HepG2 (cell line): ENCODE data around the gene ZMIZ1. TPM values are rescaled to one million over a fixed set of nuclear protein-coding genes. Genes with fewer than 3 reads are reported as not detected.

Source experiments
- ATAC-seq: fragments of 200-7000 bp; cut with Tn5 transposase; 3 replicates; pipeline ENCODE4 v1.9.1; 2020; ENCODE audit warnings: mild to moderate bottlenecking, moderate library complexity
- BruUV-seq: library from RNA; stranded (reverse); fragments of 400-500 nt; replicated peaks from 2 replicates; lab custom pipeline; 2021; lab: Mats Ljungman, UMichigan
- CTCF ChIA-PET: fragments of 300-600 bp; formaldehyde crosslinking; extraction: SDS; loops from one replicate; lab custom pipeline; 2021; ENCODE audit warnings: low total read pairs, inconsistent platforms, low intra/inter-chr PET ratio; lab: Yijun Ruan, JAX
- POLR2A ChIA-PET: fragments of 350-600 bp; sonication (Branson Sonifier 250); formaldehyde crosslinking; loops from one replicate; lab custom pipeline; 2020; ENCODE audit warnings: antibody characterized with exemption, inconsistent platforms; lab: Yijun Ruan, JAX
- DNase-seq: peaks from one replicate; pipeline ENCODE4 v3.0.0-alpha.2; 2015; ENCODE audit warnings: low spot score
- FAIRE-seq: peaks from 3 replicates; lab custom pipeline; 2011; peaks lifted over from hg19 to GRCh38; lab: Jason Lieb, UNC
- H2AFZ ChIP-seq: one replicate; pipeline ENCODE4 v1.6.1; 2011; ENCODE audit warnings: low read length, inconsistent platforms
- H3K27ac ChIP-seq: fragments of 300-600 bp; 3 replicates; pipeline ENCODE4 v1.8.0; 2011; ENCODE audit warnings: mixed run types, mild to moderate bottlenecking, mixed read lengths, low read length, inconsistent platforms; ENCODE audit not compliant: insufficient read depth; ENCODE audit errors: extremely low read length
- H3K27me3 ChIP-seq, 2 experiments: fragments of 200-600 bp in 1 of 2; 2 replicates in 1 of 2; 3 replicates in 1 of 2; pipeline versions ENCODE4 v1.6.0 to v1.8.0; 2011; ENCODE audit warnings: low read length in 2 of 2, mild to moderate bottlenecking in 2 of 2, moderate library complexity in 2 of 2, inconsistent platforms in 1 of 2; ENCODE audit not compliant: insufficient read depth in 2 of 2, control insufficient read depth in 1 of 2
- H3K36me3 ChIP-seq, 2 experiments: fragments of 200-600 bp in 1 of 2; replicated peaks in 1 of 2; 2 replicates in 1 of 2; 3 replicates in 1 of 2; pipeline versions ENCODE4 v1.5.1 to v1.8.0; 2011; ENCODE audit warnings: low read length in 2 of 2, inconsistent platforms in 1 of 2; ENCODE audit not compliant: insufficient read depth in 2 of 2, control insufficient read depth in 1 of 2
- H3K4me1 ChIP-seq: 2 replicates; pipeline ENCODE4 v1.5.1; 2012; ENCODE audit warnings: low read length, inconsistent platforms; ENCODE audit not compliant: insufficient read depth
- H3K4me2 ChIP-seq: 2 replicates; pipeline ENCODE4 v1.6.0; 2011; ENCODE audit warnings: low read depth, low read length, inconsistent platforms
- H3K4me3 ChIP-seq, 3 experiments: fragments of 200-600 bp in 1 of 3; sonication (generic), shearing (Covaris generic) in 1 of 3; replicated peaks in 1 of 3; 2 replicates each; pipeline ENCODE4 v1.5.1; 2011 to 2016; ENCODE audit warnings: low read length in 3 of 3, inconsistent platforms in 2 of 3, low read depth in 2 of 3, mild to moderate bottlenecking in 2 of 3, control low read depth in 1 of 3, mixed read lengths in 1 of 3; ENCODE audit not compliant: insufficient read depth in 1 of 3
- H3K79me2 ChIP-seq: one replicate; pipeline ENCODE4 v1.6.1; 2011; ENCODE audit warnings: low read length, inconsistent platforms; ENCODE audit not compliant: insufficient read depth
- H3K9ac ChIP-seq: 2 replicates; pipeline ENCODE4 v1.6.0; 2011; ENCODE audit warnings: mild to moderate bottlenecking, low read depth, low read length, inconsistent platforms; ENCODE audit not compliant: insufficient read depth
- H3K9me3 ChIP-seq: 2 replicates; pipeline ENCODE4 v1.5.1; 2012; ENCODE audit warnings: mild to moderate bottlenecking, low read length
- H4K20me1 ChIP-seq: 2 replicates; pipeline ENCODE4 v1.6.0; 2011; ENCODE audit warnings: inconsistent platforms, mild to moderate bottlenecking, low read length, moderate library complexity; ENCODE audit not compliant: insufficient read depth
- POLR2A ChIP-seq, 2 experiments: IDR thresholded peaks; 2 replicates each; pipeline ENCODE4 v1.6.1; 2011; ENCODE audit warnings: low read depth in 2 of 2, low read length in 2 of 2, mild to moderate bottlenecking in 1 of 2, moderate library complexity in 1 of 2; ENCODE audit not compliant: insufficient read depth in 1 of 2
- ZNF343 ChIP-seq: sonication (generic); formaldehyde crosslinking; IDR thresholded peaks from 2 replicates; pipeline ENCODE4 v1.4.0; 2020; ENCODE audit warnings: mild to moderate bottlenecking, missing genetic modification reagents
- ZNF768 ChIP-seq: sonication (generic); formaldehyde crosslinking; IDR thresholded peaks from 2 replicates; pipeline ENCODE4 v1.4.0; 2020; ENCODE audit warnings: missing genetic modification reagents
- WGBS: methylation state at CpG from one replicate; pipeline ENCODE4 v1.1.6; 2017; ENCODE audit warnings: low lambda C conversion rate; 5-methylcytosine and 5-hydroxymethylcytosine counted together
- in situ Hi-C: cut with HindIII; loops from 2 replicates; pipeline ENCODE4 v1.10.0; 2017; ENCODE audit warnings: low pct_unique_long_range_greater_than_20kb; ENCODE audit not compliant: extremely low pct_ligation_motif_present
- intact Hi-C: fragments of 100-400 bp; cut with micrococcal nuclease; formaldehyde crosslinking; loops from one replicate; pipeline ENCODE4 v1.10.0; 2022; ENCODE audit not compliant: unreplicated experiment
- polyA plus RNA-seq, 8 experiments: library from polyadenylated mRNA; depleted of rRNA in 3 of 8; stranded (reverse) in 7 of 8; unstranded in 1 of 8; fragments of >200 nt; fragmentation: Illumina TruSeq in 4 of 8; extraction: Trizol in 4 of 8; gene quantifications; 2 replicates each; pipeline versions ENCODE4 v1.2.1 to v1.2.3, GENCODE V29; 2011 to 2016; ENCODE audit warnings: low read depth in 4 of 8, missing spikeins in 1 of 8, mixed read lengths in 1 of 8; ENCODE audit not compliant: insufficient read depth in 1 of 8
- total RNA-seq, 5 experiments: library from RNA; depleted of rRNA; stranded (reverse); fragments of >200 nt; fragmentation: Illumina TruSeq; extraction: Trizol; gene quantifications; 2 replicates each; pipeline ENCODE4 v1.2.3, GENCODE V29; 2016; ENCODE audit warnings: low read depth in 1 of 5
- TF ChIP-seq, protein P1 (sequence below): sonication (generic); formaldehyde crosslinking; IDR thresholded peaks from 2 replicates; pipeline ENCODE4 v1.5.1; 2020; ENCODE audit warnings: mild to moderate bottlenecking, missing genetic modification reagents, moderate library complexity
- TF ChIP-seq, protein P2 (sequence below): sonication (generic); formaldehyde crosslinking; IDR thresholded peaks from 2 replicates; pipeline ENCODE4 v1.9.0; 2021; ENCODE audit warnings: missing genetic modification reagents, mild to moderate bottlenecking, borderline replicate concordance

Gene ZMIZ1
- total and polyA plus RNA-seq, 2 of the 13 experiments (the other 11 are each of a cell fraction or from before 2014, with no cell fraction given): 5.3 to 10.2 TPM

DNA sequence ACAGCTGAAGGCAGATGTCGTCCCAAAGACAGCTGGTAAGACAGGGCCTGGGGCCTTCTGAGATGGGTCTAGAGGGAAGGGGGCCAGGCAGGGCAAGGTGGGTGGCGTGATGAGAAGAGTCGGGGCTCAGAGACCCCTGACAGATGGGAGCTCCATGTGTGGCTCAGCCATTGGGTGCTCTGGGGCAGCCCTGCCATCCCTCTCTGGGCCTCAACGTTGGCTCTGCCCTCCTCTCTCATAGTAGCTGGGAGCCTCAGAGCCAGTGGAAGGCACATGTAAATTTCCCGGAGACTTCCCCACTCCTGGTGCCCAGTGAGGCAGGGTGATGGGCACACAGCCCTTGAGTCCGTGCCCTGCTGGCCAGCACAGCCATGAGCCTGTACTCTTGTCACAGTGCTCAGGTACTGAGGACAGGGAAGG is 280.3 kb downstream of the ZMIZ1 start:
- BruUV-seq: no TSS peak
- FAIRE-seq (no peak), DNase-seq (no peak), ATAC-seq (no peak)
- ChIA-PET POLR2A (interaction anchor here (5.9 to 7.8 kb wide), 2 partner anchors 9 to 13 kb away, joined by 45 to 134 read pairs; no protein-coding TSS in a partner anchor), CTCF (no interaction called here)
- no peaks in the 10 kb centered on the region for H3K27me3 ChIP-seq
- H3K27ac ChIP-seq: peak overlapping the region; percentile 93
- H4K20me1 ChIP-seq: peaks cover 50% of the 10 kb centered on the region
- H3K9ac ChIP-seq: peak overlapping the region; percentile 94
- H3K9me3 ChIP-seq: no peaks in the 10 kb centered on the region
- peak overlapping the region; percentile 96 for H3K4me2 ChIP-seq
- H2AFZ ChIP-seq: no peak overlapping the region
- intact Hi-C loops (loop anchor here (10.0 kb wide), 1 partner anchor 54 kb away; no protein-coding TSS in a partner anchor), in situ Hi-C loops (no loop called here)
- H3K36me3 ChIP-seq: peaks cover 34 to 53% of the 10 kb centered on the region in 2 experiments
- H3K79me2 ChIP-seq: peaks cover 36% of the 10 kb centered on the region
- peak overlapping the region; percentile 75 to 85 (median 78) for H3K4me3 ChIP-seq
- TF ChIP-seq POLR2A (IDR thresholded peaks at IDR 0.05; ENCODE audit: insufficient read depth in 1 of 2, low read depth in 2 of 2, low read length in 2 of 2) (0 out of 4 replicates have a peak, but pooled peaks of 1 of the 2 experiments have one; percentile 5), ZNF768 (CRISPR knock-in tag) (peak; percentile 26; the same call in 1 of the 2 replicates), ZNF343 (CRISPR knock-in tag) (0 out of 2 replicates have a peak, but pooled peaks have one; percentile 1)
- TF ChIP-seq, protein P1, sequence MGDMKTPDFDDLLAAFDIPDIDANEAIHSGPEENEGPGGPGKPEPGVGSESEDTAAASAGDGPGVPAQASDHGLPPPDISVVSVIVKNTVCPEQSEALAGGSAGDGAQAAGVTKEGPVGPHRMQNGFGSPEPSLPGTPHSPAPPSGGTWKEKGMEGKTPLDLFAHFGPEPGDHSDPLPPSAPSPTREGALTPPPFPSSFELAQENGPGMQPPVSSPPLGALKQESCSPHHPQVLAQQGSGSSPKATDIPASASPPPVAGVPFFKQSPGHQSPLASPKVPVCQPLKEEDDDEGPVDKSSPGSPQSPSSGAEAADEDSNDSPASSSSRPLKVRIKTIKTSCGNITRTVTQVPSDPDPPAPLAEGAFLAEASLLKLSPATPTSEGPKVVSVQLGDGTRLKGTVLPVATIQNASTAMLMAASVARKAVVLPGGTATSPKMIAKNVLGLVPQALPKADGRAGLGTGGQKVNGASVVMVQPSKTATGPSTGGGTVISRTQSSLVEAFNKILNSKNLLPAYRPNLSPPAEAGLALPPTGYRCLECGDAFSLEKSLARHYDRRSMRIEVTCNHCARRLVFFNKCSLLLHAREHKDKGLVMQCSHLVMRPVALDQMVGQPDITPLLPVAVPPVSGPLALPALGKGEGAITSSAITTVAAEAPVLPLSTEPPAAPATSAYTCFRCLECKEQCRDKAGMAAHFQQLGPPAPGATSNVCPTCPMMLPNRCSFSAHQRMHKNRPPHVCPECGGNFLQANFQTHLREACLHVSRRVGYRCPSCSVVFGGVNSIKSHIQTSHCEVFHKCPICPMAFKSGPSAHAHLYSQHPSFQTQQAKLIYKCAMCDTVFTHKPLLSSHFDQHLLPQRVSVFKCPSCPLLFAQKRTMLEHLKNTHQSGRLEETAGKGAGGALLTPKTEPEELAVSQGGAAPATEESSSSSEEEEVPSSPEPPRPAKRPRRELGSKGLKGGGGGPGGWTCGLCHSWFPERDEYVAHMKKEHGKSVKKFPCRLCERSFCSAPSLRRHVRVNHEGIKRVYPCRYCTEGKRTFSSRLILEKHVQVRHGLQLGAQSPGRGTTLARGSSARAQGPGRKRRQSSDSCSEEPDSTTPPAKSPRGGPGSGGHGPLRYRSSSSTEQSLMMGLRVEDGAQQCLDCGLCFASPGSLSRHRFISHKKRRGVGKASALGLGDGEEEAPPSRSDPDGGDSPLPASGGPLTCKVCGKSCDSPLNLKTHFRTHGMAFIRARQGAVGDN: 0 out of 2 replicates have a peak, but pooled peaks have one; percentile 1
- TF ChIP-seq, protein P2, sequence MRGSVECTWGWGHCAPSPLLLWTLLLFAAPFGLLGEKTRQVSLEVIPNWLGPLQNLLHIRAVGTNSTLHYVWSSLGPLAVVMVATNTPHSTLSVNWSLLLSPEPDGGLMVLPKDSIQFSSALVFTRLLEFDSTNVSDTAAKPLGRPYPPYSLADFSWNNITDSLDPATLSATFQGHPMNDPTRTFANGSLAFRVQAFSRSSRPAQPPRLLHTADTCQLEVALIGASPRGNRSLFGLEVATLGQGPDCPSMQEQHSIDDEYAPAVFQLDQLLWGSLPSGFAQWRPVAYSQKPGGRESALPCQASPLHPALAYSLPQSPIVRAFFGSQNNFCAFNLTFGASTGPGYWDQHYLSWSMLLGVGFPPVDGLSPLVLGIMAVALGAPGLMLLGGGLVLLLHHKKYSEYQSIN (CRISPR knock-in tag): no peak
- peaks cover 68% of the 10 kb centered on the region for H3K4me1 ChIP-seq
- 94% methylated on average over 3 of the region's 6 CpGs for WGBS
